Fibroblast of the aortic adventitia (primary cell): ENCODE results near the gene IZUMO1. TPM values are rescaled to one million over a fixed set of nuclear protein-coding genes. Genes with fewer than 3 reads are reported as not detected.

Experiments
- DNase-seq: peaks from one replicate; pipeline ENCODE4 v3.0.0-alpha.2; 2010; ENCODE audit warnings: low read depth
- H3K4me3 ChIP-seq: 2 replicates; pipeline ENCODE4 v1.5.1; 2011; ENCODE audit warnings: low read depth, mild to moderate bottlenecking, control low read depth, low read length, moderate library complexity
- CTCF ChIP-seq: IDR thresholded peaks from 2 replicates; pipeline ENCODE4 v1.5.1; 2011; ENCODE audit warnings: mild to moderate bottlenecking, low read length, control low read depth, inconsistent platforms; ENCODE audit not compliant: insufficient read depth
- total RNA-seq: library from RNA; depleted of rRNA; stranded (reverse); fragments of >200 nt; gene quantifications from 2 replicates; pipeline ENCODE4 v1.2.3, GENCODE V29; 2012; ENCODE audit warnings: low replicate concordance

Gene IZUMO1
- total RNA-seq, 1 donor: not detected

- DNase-seq: no peak
- no peak overlapping the region for H3K4me3 ChIP-seq
- no peak for TF ChIP-seq CTCF
Observed at GRCh38 chr19:48757089-48757675, 10.5 kb upstream of the IZUMO1 start.

- no peak overlapping the region for H3K4me3 ChIP-seq
- no peak for TF ChIP-seq CTCF
- DNase-seq: no peak
Observed at GRCh38 chr19:48756686-48757085, 10.0 kb upstream of the IZUMO1 start.

- H3K4me3 ChIP-seq: no peak overlapping the region
- no peak for TF ChIP-seq CTCF
- DNase-seq: no peak
Observed at GRCh38 chr19:48756212-48756611, 9.5 kb upstream of the IZUMO1 start.

GRCh38 chr19:48755787-48756186 is 9.1 kb upstream of the IZUMO1 start:
- DNase-seq: no peak
- TF ChIP-seq CTCF: no peak
- no peak overlapping the region for H3K4me3 ChIP-seq

GRCh38 chr19:48755084-48755641 is 8.5 kb upstream of the IZUMO1 start, which contains the start of gene FGF21:
FGF21 (plus strand) TSS chr19:48755524; CDS start chr19:48756237, 713 bp downstream.
- H3K4me3 ChIP-seq: no peak within 1 kb of the TSS
- no peak for TF ChIP-seq CTCF
- DNase-seq: no peak

GRCh38 chr19:48752496-48753365 is 6.0 kb upstream of the IZUMO1 start, which contains the start of gene FUT1:
FUT1 (minus strand) TSS chr19:48752641; CDS start chr19:48751281, 1,360 bp downstream.
- no peak for TF ChIP-seq CTCF
- no peak for DNase-seq
- H3K4me3 ChIP-seq: peak within 1 kb of the TSS; percentile 49
